GM06990 (cell line): Measurements from ENCODE around the gene ADAMTSL1.

Experiments used
- DNase-seq: peaks from one replicate; pipeline ENCODE4 v3.0.0-alpha.2; 2011; ENCODE audit not compliant: insufficient read length; ENCODE audit errors: extremely low read depth
- H3K27me3 ChIP-seq: replicated peaks from 2 replicates; pipeline ENCODE4 v1.6.0; 2011; ENCODE audit warnings: low read length; ENCODE audit not compliant: control insufficient read depth, insufficient read depth
- H3K36me3 ChIP-seq: 2 replicates; pipeline ENCODE4 v1.5.1; 2011; ENCODE audit warnings: low read length; ENCODE audit not compliant: control insufficient read depth, insufficient read depth
- H3K4me3 ChIP-seq: replicated peaks from 2 replicates; pipeline ENCODE4 v1.5.1; 2011; ENCODE audit warnings: low read depth, mild to moderate bottlenecking, control low read depth, low read length
- TF ChIP-seq, protein P1 (sequence below): IDR thresholded peaks from 2 replicates; pipeline ENCODE4 v1.5.1; 2011; ENCODE audit warnings: low read length, control low read depth, mild to moderate bottlenecking, inconsistent platforms; ENCODE audit not compliant: insufficient read depth, poor library complexity, severe bottlenecking

Gene ADAMTSL1

DNA sequence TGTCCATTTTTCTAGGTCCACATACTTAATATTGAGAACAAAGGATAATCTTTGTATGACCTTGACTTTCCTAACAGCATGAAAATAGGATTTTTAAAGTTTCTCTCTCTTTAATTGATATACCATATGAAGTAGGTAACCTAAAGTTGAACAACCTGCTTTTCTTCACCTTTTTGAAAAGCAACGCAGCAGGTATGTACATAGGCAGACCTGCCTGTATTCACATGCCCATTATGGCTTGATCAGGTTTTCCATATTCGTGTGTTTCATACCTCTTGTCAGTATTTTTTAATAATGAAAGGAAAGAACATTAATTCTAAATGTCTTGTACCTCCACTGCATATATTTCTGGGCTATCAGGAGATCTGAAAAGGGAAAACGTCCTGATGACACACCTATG lies 1.5 kb upstream of the ADAMTSL1 start:
- no peaks in the 10 kb centered on the region; the same call in 1 of the 2 replicates for H3K27me3 ChIP-seq
- no peaks in the 10 kb centered on the region for H3K36me3 ChIP-seq
- TF ChIP-seq, protein P1, sequence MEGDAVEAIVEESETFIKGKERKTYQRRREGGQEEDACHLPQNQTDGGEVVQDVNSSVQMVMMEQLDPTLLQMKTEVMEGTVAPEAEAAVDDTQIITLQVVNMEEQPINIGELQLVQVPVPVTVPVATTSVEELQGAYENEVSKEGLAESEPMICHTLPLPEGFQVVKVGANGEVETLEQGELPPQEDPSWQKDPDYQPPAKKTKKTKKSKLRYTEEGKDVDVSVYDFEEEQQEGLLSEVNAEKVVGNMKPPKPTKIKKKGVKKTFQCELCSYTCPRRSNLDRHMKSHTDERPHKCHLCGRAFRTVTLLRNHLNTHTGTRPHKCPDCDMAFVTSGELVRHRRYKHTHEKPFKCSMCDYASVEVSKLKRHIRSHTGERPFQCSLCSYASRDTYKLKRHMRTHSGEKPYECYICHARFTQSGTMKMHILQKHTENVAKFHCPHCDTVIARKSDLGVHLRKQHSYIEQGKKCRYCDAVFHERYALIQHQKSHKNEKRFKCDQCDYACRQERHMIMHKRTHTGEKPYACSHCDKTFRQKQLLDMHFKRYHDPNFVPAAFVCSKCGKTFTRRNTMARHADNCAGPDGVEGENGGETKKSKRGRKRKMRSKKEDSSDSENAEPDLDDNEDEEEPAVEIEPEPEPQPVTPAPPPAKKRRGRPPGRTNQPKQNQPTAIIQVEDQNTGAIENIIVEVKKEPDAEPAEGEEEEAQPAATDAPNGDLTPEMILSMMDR: no peak
- H3K4me3 ChIP-seq: no peak overlapping the region
- DNase-seq: no peak

DNA sequence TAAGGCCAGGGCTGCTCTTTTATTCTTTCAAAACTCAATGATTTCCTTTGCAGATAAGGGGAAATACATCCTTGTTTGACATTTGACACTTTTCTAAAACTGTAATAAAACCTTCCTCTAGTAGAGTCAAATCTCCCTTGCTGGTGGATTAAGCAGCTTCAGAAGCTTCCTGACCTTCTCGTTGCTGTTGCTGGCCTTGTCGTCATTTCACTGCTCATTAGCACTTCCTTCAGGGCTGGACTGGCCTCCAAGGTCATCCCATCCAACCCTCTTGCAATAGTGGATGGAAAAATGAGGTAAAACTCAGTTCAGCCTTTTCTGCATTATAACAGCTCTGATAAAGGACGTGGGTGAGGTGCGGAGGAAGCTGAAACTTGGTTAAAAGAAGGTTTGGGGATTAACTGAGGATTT lies 1.1 kb upstream of the ADAMTSL1 start:
- no peak overlapping the region for H3K4me3 ChIP-seq

DNA sequence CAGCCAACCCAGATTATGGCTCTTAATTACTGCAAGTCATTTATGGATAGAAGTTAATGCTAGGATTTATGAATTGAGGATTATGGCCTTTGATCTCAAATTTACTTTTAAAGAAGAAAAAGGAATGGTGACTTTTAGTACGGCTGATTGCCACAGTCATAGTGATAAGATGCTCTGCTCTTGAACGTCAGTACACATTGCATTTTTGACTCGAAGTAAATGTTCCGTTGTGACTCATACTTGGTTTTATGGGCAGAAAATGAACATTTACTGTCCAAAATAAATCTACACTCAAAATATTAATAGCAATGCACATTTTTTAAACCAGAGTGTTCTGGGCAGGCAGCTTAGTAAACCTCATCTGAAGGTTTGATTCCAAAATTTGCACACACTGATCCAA lies 830 bp downstream of the ADAMTSL1 start:
- no peak for DNase-seq
- no peaks in the 10 kb centered on the region; the same call in 1 of the 2 replicates for H3K27me3 ChIP-seq
- TF ChIP-seq, protein P1: no peak
- H3K4me3 ChIP-seq: no peak overlapping the region
- no peaks in the 10 kb centered on the region for H3K36me3 ChIP-seq

More for the DNA sequence above, 1.1 kb upstream of the ADAMTSL1 start:
- DNase-seq: no peak
- TF ChIP-seq, protein P1: no peak
- Histone ChIP-seq H3K27me3 (no peaks in the 10 kb centered on the region; the same call in 1 of the 2 replicates), H3K36me3 (no peaks in the 10 kb centered on the region)

DNA sequence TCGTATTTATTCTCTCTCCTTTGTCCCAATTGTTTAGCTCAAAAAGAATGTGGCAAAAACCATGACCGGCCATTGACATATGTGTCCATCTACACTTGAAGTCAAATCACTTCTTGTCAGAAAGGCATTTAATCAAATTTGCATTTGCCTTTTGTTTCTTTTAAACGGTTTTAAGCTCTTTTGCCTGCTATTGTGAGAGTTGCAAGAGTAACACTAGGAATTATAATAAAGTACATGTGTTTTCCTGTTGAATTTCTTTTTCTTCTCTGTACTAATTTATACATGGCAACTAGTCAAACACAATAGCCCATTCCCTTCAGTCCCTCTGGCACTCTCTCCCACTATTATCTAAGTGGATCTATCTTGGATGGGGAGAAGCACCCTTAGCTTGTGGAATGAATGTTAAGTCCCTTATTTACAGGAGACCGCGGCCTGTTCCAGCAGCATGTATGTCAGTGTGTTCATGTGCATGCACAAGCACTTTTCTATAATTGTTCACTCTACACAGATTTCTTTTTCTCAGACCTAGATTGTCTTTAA lies 3.2 kb downstream of the ADAMTSL1 start:
- no peak overlapping the region for H3K4me3 ChIP-seq
- no peaks in the 10 kb centered on the region for H3K36me3 ChIP-seq
- no peak for DNase-seq
- no peaks in the 10 kb centered on the region; the same call in 1 of the 2 replicates for H3K27me3 ChIP-seq
- TF ChIP-seq, protein P1: no peak

DNA sequence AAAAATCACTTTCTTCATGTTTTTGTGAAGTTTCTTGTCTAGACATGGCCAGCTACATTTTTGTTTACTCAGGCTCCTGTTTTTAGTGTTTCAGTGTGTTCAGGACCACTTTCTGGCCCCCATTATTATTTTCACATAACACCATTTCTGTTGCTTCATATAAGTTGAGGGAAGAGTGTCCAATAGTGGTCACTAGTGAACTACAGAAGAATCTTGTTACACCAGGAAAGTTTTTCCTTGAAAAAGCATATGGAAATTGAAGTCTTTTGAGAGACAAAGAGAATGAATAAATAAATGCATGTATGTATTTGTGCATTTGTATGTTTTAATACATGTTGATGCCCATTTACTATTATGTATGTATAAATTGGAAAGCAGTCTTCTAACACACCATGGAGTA lies 3.8 kb downstream of the ADAMTSL1 start:
- Histone ChIP-seq H3K4me3 (no peak overlapping the region), H3K27me3 (no peaks in the 10 kb centered on the region; the same call in 1 of the 2 replicates), H3K36me3 (no peaks in the 10 kb centered on the region)
- DNase-seq: no peak
- TF ChIP-seq, protein P1: no peak
